H9 (cell line): ENCODE data around the gene KCNMA1. TPM values are rescaled to one million over a fixed set of nuclear protein-coding genes. Genes with fewer than 3 reads are reported as not detected.

ENCODE experiments used
- DNase-seq: peaks from one replicate; pipeline ENCODE4 v3.0.0-alpha.2; 2017
- H2AFZ ChIP-seq: one replicate; pipeline ENCODE4 v1.6.1; 2013; ENCODE audit warnings: mild to moderate bottlenecking, low read length, control low read depth, moderate library complexity
- H2AK5ac ChIP-seq: 2 replicates; pipeline ENCODE4 v1.6.1; 2013; ENCODE audit warnings: low read length, control low read depth, mixed read lengths; ENCODE audit not compliant: insufficient read length
- H2BK120ac ChIP-seq: one replicate; pipeline ENCODE4 v1.6.1; 2013; ENCODE audit warnings: low read depth, mild to moderate bottlenecking, low read length, control low read depth, inconsistent platforms; ENCODE audit not compliant: poor library complexity, severe bottlenecking
- H2BK12ac ChIP-seq: 2 replicates; pipeline ENCODE4 v1.6.1; 2013; ENCODE audit warnings: low read length, control low read depth, mixed read lengths, low read depth; ENCODE audit not compliant: insufficient read length
- H2BK15ac ChIP-seq: 2 replicates; pipeline ENCODE4 v1.6.1; 2013; ENCODE audit warnings: low read depth, low read length, control low read depth
- H2BK20ac ChIP-seq: one replicate; pipeline ENCODE4 v1.6.1; 2013; ENCODE audit warnings: low read depth, mild to moderate bottlenecking, low read length, control low read depth, inconsistent platforms; ENCODE audit not compliant: poor library complexity, severe bottlenecking
- H2BK5ac ChIP-seq: 2 replicates; pipeline ENCODE4 v1.6.1; 2013; ENCODE audit warnings: low read length, control low read depth, mixed read lengths; ENCODE audit not compliant: insufficient read length
- H3K14ac ChIP-seq: 2 replicates; pipeline ENCODE4 v1.6.1; 2013; ENCODE audit warnings: low read length, control low read depth; ENCODE audit not compliant: insufficient read depth
- H3K18ac ChIP-seq: 2 replicates; pipeline ENCODE4 v1.6.1; 2013; ENCODE audit warnings: low read depth, mild to moderate bottlenecking, mixed read lengths, low read length, control low read depth; ENCODE audit not compliant: insufficient read length
- H3K23ac ChIP-seq: 2 replicates; pipeline ENCODE4 v1.6.1; 2013; ENCODE audit warnings: low read length, control low read depth, mixed read lengths, low read depth; ENCODE audit not compliant: insufficient read length
- H3K23me2 ChIP-seq: 2 replicates; pipeline ENCODE4 v1.6.1; 2013; ENCODE audit warnings: low read depth, mild to moderate bottlenecking, mixed read lengths, low read length, control low read depth; ENCODE audit not compliant: insufficient read length, poor library complexity, severe bottlenecking
- H3K27ac ChIP-seq: 2 replicates; pipeline ENCODE4 v1.5.1; 2013; ENCODE audit warnings: low read length, control low read depth, mixed read lengths, low read depth; ENCODE audit not compliant: insufficient read length
- H3K27me3 ChIP-seq: 2 replicates; pipeline ENCODE4 v1.6.1; 2013; ENCODE audit warnings: low read length, control low read depth, inconsistent platforms; ENCODE audit not compliant: insufficient read depth
- H3K4ac ChIP-seq: 2 replicates; pipeline ENCODE4 v1.6.1; 2013; ENCODE audit warnings: low read depth, mild to moderate bottlenecking, control low read depth, inconsistent platforms, low read length, moderate library complexity
- H3K4me1 ChIP-seq: 2 replicates; pipeline ENCODE4 v1.6.1; 2013; ENCODE audit warnings: low read length, control low read depth, inconsistent platforms; ENCODE audit not compliant: insufficient read depth
- H3K4me2 ChIP-seq: 2 replicates; pipeline ENCODE4 v1.6.1; 2013; ENCODE audit warnings: low read length, control low read depth, mixed read lengths; ENCODE audit not compliant: insufficient read length, insufficient read depth
- H3K56ac ChIP-seq: 2 replicates; pipeline ENCODE4 v1.6.1; 2013; ENCODE audit warnings: low read depth, mild to moderate bottlenecking, mixed read lengths, low read length, control low read depth; ENCODE audit not compliant: insufficient read length
- H3K79me1 ChIP-seq: 2 replicates; pipeline ENCODE4 v1.6.1; 2013; ENCODE audit warnings: low read depth, mild to moderate bottlenecking, moderate library complexity, low read length, control low read depth, inconsistent platforms; ENCODE audit not compliant: insufficient read depth, poor library complexity, severe bottlenecking
- H3K79me2 ChIP-seq: 2 replicates; pipeline ENCODE4 v1.6.1; 2013; ENCODE audit warnings: low read length, control low read depth, inconsistent platforms; ENCODE audit not compliant: insufficient read depth
- H3K9ac ChIP-seq: 2 replicates; pipeline ENCODE4 v1.6.1; 2013; ENCODE audit warnings: low read length, control low read depth, mixed read lengths; ENCODE audit not compliant: insufficient read length; ENCODE audit errors: extremely low read depth
- H3K9me3 ChIP-seq: one replicate; pipeline ENCODE4 v1.6.1; 2013; ENCODE audit warnings: low read depth, low read length, inconsistent platforms; ENCODE audit not compliant: control insufficient read depth
- H3T11ph ChIP-seq: one replicate; pipeline ENCODE4 v1.6.1; 2013; ENCODE audit warnings: mild to moderate bottlenecking, low read length, control low read depth, inconsistent platforms
- H4K20me1 ChIP-seq: one replicate; pipeline ENCODE4 v1.6.1; 2013; ENCODE audit not compliant: control insufficient read depth, insufficient read length, insufficient read depth
- H4K5ac ChIP-seq: 2 replicates; pipeline ENCODE4 v1.6.1; 2013; ENCODE audit warnings: low read depth, mild to moderate bottlenecking, mixed read lengths, low read length, control low read depth; ENCODE audit not compliant: insufficient read length
- H4K8ac ChIP-seq: replicated peaks from 2 replicates; pipeline ENCODE4 v1.6.1; 2013; ENCODE audit warnings: low read length, control low read depth, mixed read lengths, low read depth; ENCODE audit not compliant: insufficient read length
- H4K91ac ChIP-seq: 2 replicates; pipeline ENCODE4 v1.6.1; 2013; ENCODE audit warnings: low read depth, mild to moderate bottlenecking, moderate library complexity, mixed read lengths, low read length, control low read depth; ENCODE audit not compliant: insufficient read length
- H3K27ac Mint-ChIP-seq, 3 experiments: 2 replicates in 2 of 3; 3 replicates in 1 of 3; pipeline ENCODE4 v1.8.0; 2020 to 2021; ENCODE audit warnings: mixed read lengths in 3 of 3, mild to moderate bottlenecking in 1 of 3, moderate library complexity in 1 of 3
- H3K27me3 Mint-ChIP-seq: 2 replicates; pipeline ENCODE4 v1.8.0; 2021; ENCODE audit warnings: low read depth, mild to moderate bottlenecking, moderate library complexity, mixed read lengths
- H3K36me3 Mint-ChIP-seq, 3 experiments: 2 replicates in 2 of 3; 3 replicates in 1 of 3; pipeline ENCODE4 v1.8.0; 2020 to 2021; ENCODE audit warnings: low read depth in 3 of 3, mixed read lengths in 3 of 3; ENCODE audit not compliant: insufficient read depth in 1 of 3
- H3K4me1 Mint-ChIP-seq, 2 experiments: 2 replicates each; pipeline ENCODE4 v1.8.0; 2020; ENCODE audit warnings: mixed read lengths in 2 of 2
- H3K4me3 Mint-ChIP-seq, 2 experiments: 2 replicates in 1 of 2; 3 replicates in 1 of 2; pipeline ENCODE4 v1.8.0; 2020 to 2021; ENCODE audit warnings: mild to moderate bottlenecking in 2 of 2, mixed read lengths in 2 of 2, moderate library complexity in 1 of 2
- H3K9me3 Mint-ChIP-seq, 2 experiments: 2 replicates in 1 of 2; 3 replicates in 1 of 2; pipeline ENCODE4 v1.8.0; 2020; ENCODE audit warnings: mild to moderate bottlenecking in 2 of 2, mixed read lengths in 2 of 2, moderate library complexity in 1 of 2
- CTCF ChIP-seq: fragments of 200-600 bp; sonication (generic); conservative IDR thresholded peaks from 3 replicates; pipeline ENCODE4 v1.8.0; 2021; ENCODE audit warnings: antibody characterized with exemption, mild to moderate bottlenecking
- WGBS: extraction: QIAGEN DNeasy Blood & Tissue Kit; methylation state at CpG from one replicate; pipeline ENCODE4 v1.1.7; 2013; ENCODE audit warnings: missing lambda C conversion rate, low lambda C conversion rate, mixed read lengths; ENCODE audit not compliant: insufficient read length; ENCODE audit errors: extremely low coverage; 5-methylcytosine and 5-hydroxymethylcytosine counted together
- total RNA-seq: library from RNA; stranded (reverse); gene quantifications from 2 replicates; pipeline ENCODE4 v1.2.1, GENCODE V29; 2021

Gene KCNMA1
- total RNA-seq, 1 experiment from 2014 or later = 2.0 TPM

GRCh38 chr10:77546042-77546441, 91.6 kb downstream of the KCNMA1 start:
- no peak overlapping the region for H2AFZ ChIP-seq
- H3K27ac ChIP-seq = no peak overlapping the region
- Mint-ChIP-seq H3K27me3 (peaks cover 1% of the 10 kb centered on the region; the same call in 1 of the 2 replicates), H3K27ac (peak overlapping the region in 2 of 3 experiments; percentile 27 to 76; a peak in 3 of 7 replicates), H3K4me1 (peaks cover 7% of the 10 kb centered on the region in 2 experiments), H3K9me3 (no peaks in the 10 kb centered on the region; a peak in 2 of 5 replicates), H3K36me3 (no peaks in the 10 kb centered on the region), H3K4me3 (no peak overlapping the region)
- no peak overlapping the region for H3K4me2 ChIP-seq
- H4K91ac ChIP-seq = no peak overlapping the region
- no CpG with 5 or more reads among the region's 1 CpG for WGBS
- no peak overlapping the region for H2BK12ac ChIP-seq
- no peak overlapping the region for H3K23ac ChIP-seq
- no peak for TF ChIP-seq CTCF
- no peak overlapping the region for H2BK15ac ChIP-seq
- H3K23me2 ChIP-seq = no peaks in the 10 kb centered on the region
- no peak overlapping the region for H2BK5ac ChIP-seq
- no peaks in the 10 kb centered on the region for H3K9me3 ChIP-seq
- no peak overlapping the region for H3T11ph ChIP-seq
- H2BK20ac ChIP-seq = no peak overlapping the region
- H3K18ac ChIP-seq = no peak overlapping the region
- H2BK120ac ChIP-seq = no peak overlapping the region
- H3K9ac ChIP-seq = no peak overlapping the region
- no peaks in the 10 kb centered on the region for H3K4me1 ChIP-seq
- no peaks in the 10 kb centered on the region; the same call in 1 of the 2 replicates for H3K27me3 ChIP-seq
- H3K79me1 ChIP-seq = no peaks in the 10 kb centered on the region
- H4K5ac ChIP-seq = no peak overlapping the region
- no peaks in the 10 kb centered on the region for H4K20me1 ChIP-seq
- no peak for DNase-seq
- no peak overlapping the region for H4K8ac ChIP-seq
- no peaks in the 10 kb centered on the region for H3K79me2 ChIP-seq
- no peak overlapping the region for H3K56ac ChIP-seq
- H2AK5ac ChIP-seq = no peak overlapping the region
- no peak overlapping the region; the same call in 1 of the 2 replicates for H3K14ac ChIP-seq
- no peak overlapping the region for H3K4ac ChIP-seq
